GM12801 (cell line): ENCODE results near the gene REP15.

Source experiments
- CTCF ChIP-seq: IDR thresholded peaks from one replicate; pipeline ENCODE4 v1.5.1; 2011; ENCODE audit warnings: control low read depth; ENCODE audit not compliant: insufficient read length; ENCODE audit errors: extremely low read depth

REP15 gene

GRCh38 chr12:27685274-27685673, 11.0 kb upstream of the REP15 start:
- TF ChIP-seq CTCF, result no peak

GRCh38 chr12:27686147-27686546, 10.1 kb upstream of the REP15 start:
- no peak for TF ChIP-seq CTCF

GRCh38 chr12:27688671-27689070, 7.6 kb upstream of the REP15 start:
- no peak for TF ChIP-seq CTCF

- TF ChIP-seq CTCF, result no peak
Observed at GRCh38 chr12:27689558-27690180, 6.6 kb upstream of the REP15 start.

- no peak for TF ChIP-seq CTCF
Observed at GRCh38 chr12:27693403-27693802, 2.8 kb upstream of the REP15 start.

GRCh38 chr12:27695556-27696292, 523 bp upstream of the REP15 start:
- TF ChIP-seq CTCF, result no peak

- no peak for TF ChIP-seq CTCF
Observed at GRCh38 chr12:27696864-27697564, 767 bp downstream of the REP15 start.
